Right lobe of liver (tissue), 4 donors: ENCODE results near the gene CTSA.

Source experiments
- CTCF ChIP-seq, 4 donors: fragments of 200-600 bp in 3 of 4; fragments of 450-650 bp in 1 of 4; IDR thresholded peaks; one replicate each; pipeline versions ENCODE4 v1.5.1 to v1.8.0; 2016 to 2022; ENCODE audit warnings: antibody characterized with exemption in 4 of 4, mild to moderate bottlenecking in 2 of 4
- POLR2A ChIP-seq: fragments of 450-650 bp; IDR thresholded peaks from one replicate; pipeline ENCODE4 v1.6.1; 2017; ENCODE audit warnings: antibody characterized with exemption, mild to moderate bottlenecking
- donor health status: DM: no; HTN: no; CAD: no.
- donor health status: DM: no; HTN: no; CAD: no.
- donor health status: DM: no; HTN: yes; CAD: no.

- no peak for TF ChIP-seq POLR2A
- TF ChIP-seq CTCF (IDR thresholded peaks at IDR 0.05): no peak
Observed at GRCh38 chr20:45902199-45902701, 11.1 kb downstream of the CTSA start.
